WI38 (cell line): ENCODE data around the gene VPS35.

Experiments used
- H3K4me3 ChIP-seq: 2 replicates; pipeline ENCODE4 v1.5.1; 2011; ENCODE audit warnings: low read depth, mild to moderate bottlenecking, control low read depth, low read length
- CTCF ChIP-seq: IDR thresholded peaks from 2 replicates; pipeline ENCODE4 v1.5.1; 2012; ENCODE audit warnings: low read depth, mild to moderate bottlenecking, control low read depth, low read length

VPS35 gene

GRCh38 chr16:46620266-46621005 is 68.5 kb downstream of the VPS35 start:
- H3K4me3 ChIP-seq, result peak overlapping the region; percentile 80
- no peak for TF ChIP-seq CTCF

- H3K4me3 ChIP-seq, result no peak overlapping the region
- no peak for TF ChIP-seq CTCF
Observed at GRCh38 chr16:46618516-46618915, 70.5 kb downstream of the VPS35 start.

- no peak for TF ChIP-seq CTCF
- no peak overlapping the region for H3K4me3 ChIP-seq
Observed at GRCh38 chr16:46614006-46614405, 75.0 kb downstream of the VPS35 start.

GRCh38 chr16:46613352-46613751 is 75.6 kb downstream of the VPS35 start:
- no peak for TF ChIP-seq CTCF
- no peak overlapping the region for H3K4me3 ChIP-seq

- no peak overlapping the region for H3K4me3 ChIP-seq
- TF ChIP-seq CTCF, result no peak
Observed at GRCh38 chr16:46612121-46612520, 76.9 kb downstream of the VPS35 start.

- no peak overlapping the region for H3K4me3 ChIP-seq
- TF ChIP-seq CTCF, result no peak; the same call in 1 of the 2 replicates
Observed at GRCh38 chr16:46607529-46607928, 81.4 kb downstream of the VPS35 start.

GRCh38 chr16:46606231-46606630 is 82.7 kb downstream of the VPS35 start:
- H3K4me3 ChIP-seq, result no peak overlapping the region
- no peak for TF ChIP-seq CTCF
